ENCODE data around the gene HOXA4. TPM values are rescaled to one million over a fixed set of nuclear protein-coding genes. Genes with fewer than 3 reads are reported as not detected.
A peak's percentile ranks its signal among the peaks of the same experiment; 100 is the strongest.

Gene HOXA4
- total and polyA plus RNA-seq, 2 of the 8 experiments (the other 6 are each of a cell fraction or from before 2014, with no cell fraction given): not detected

- TF ChIP-seq SUZ12 (IDR thresholded peaks at IDR 0.05; ENCODE audit: low read length) (peak; percentile 92), ZNF274 (IDR thresholded peaks at IDR 0.05; ENCODE audit: borderline replicate concordance, extremely low read depth, low read length) (no peak), NANOG (IDR thresholded peaks at IDR 0.05; ENCODE audit: insufficient read depth, low read depth, low read length, poor library complexity, severe bottlenecking) (no peak), RAD21 (IDR thresholded peaks at IDR 0.05 in 1 of 2, conservative IDR thresholded peaks at IDR 0.05 in 1 of 2; ENCODE audit: low read depth in 2 of 2, low read length in 2 of 2) (no peak)
- TF ChIP-seq, protein P1, sequence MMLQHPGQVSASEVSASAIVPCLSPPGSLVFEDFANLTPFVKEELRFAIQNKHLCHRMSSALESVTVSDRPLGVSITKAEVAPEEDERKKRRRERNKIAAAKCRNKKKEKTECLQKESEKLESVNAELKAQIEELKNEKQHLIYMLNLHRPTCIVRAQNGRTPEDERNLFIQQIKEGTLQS (IDR thresholded peaks at IDR 0.05; ENCODE audit: insufficient read depth, low read depth, low read length): no peak
Measured at GRCh38 chr7:27158436-27159265, 28.1 kb upstream of the HOXA4 start (continued).
